OCI-LY7 (cell line): ENCODE data around the gene CIT. TPM values are rescaled to one million over a fixed set of nuclear protein-coding genes. Genes with fewer than 3 reads are reported as not detected.

Experiments
- BruUV-seq: library from RNA; stranded (reverse); fragments of 400-500 nt; replicated peaks from 2 replicates; lab custom pipeline; 2021; lab: Mats Ljungman, UMichigan
- CTCF ChIA-PET: fragments of 300-600 bp; sonication (Branson Sonifier 250); formaldehyde crosslinking; loops from one replicate; lab custom pipeline; 2022; ENCODE audit warnings: antibody characterized with exemption; ENCODE audit not compliant: unreplicated experiment; lab: Charles Lee
- POLR2A ChIA-PET: fragments of 300-600 bp; sonication (Branson Sonifier 250); formaldehyde crosslinking; loops from one replicate; lab custom pipeline; 2022; ENCODE audit warnings: antibody characterized with exemption; lab: Charles Lee
- DNase-seq: peaks from one replicate; pipeline ENCODE4 v3.0.0-alpha.2; 2015; ENCODE audit warnings: low spot score
- H2AFZ ChIP-seq: fragments of 200-600 bp; sonication (generic), shearing (Covaris generic); 2 replicates; pipeline ENCODE4 v1.6.1; 2014; ENCODE audit warnings: mild to moderate bottlenecking, antibody characterized with exemption, low read length, moderate library complexity
- H3K27ac ChIP-seq: fragments of 200-600 bp; sonication (generic); 2 replicates; pipeline ENCODE4 v1.5.1; 2014; ENCODE audit warnings: mixed run types, low read depth, mild to moderate bottlenecking, moderate library complexity, low read length, inconsistent platforms; ENCODE audit not compliant: poor library complexity, severe bottlenecking
- H3K36me3 ChIP-seq: fragments of 200-600 bp; sonication (generic); 2 replicates; pipeline ENCODE4 v1.6.1; 2014; ENCODE audit warnings: mild to moderate bottlenecking, antibody characterized with exemption, low read length, moderate library complexity, mixed read lengths; ENCODE audit not compliant: insufficient read depth
- H3K4me1 ChIP-seq: fragments of 200-600 bp; sonication (generic); 2 replicates; pipeline ENCODE4 v1.5.1; 2014; ENCODE audit warnings: mild to moderate bottlenecking, low read length; ENCODE audit not compliant: insufficient read depth, poor library complexity, severe bottlenecking
- H3K4me2 ChIP-seq: fragments of 200-600 bp; sonication (generic); 2 replicates; pipeline ENCODE4 v1.6.1; 2014; ENCODE audit warnings: mild to moderate bottlenecking, low read length
- H3K4me3 ChIP-seq: fragments of 200-600 bp; sonication (generic); 2 replicates; pipeline ENCODE4 v1.5.1; 2014; ENCODE audit warnings: mild to moderate bottlenecking, low read depth, low read length; ENCODE audit not compliant: poor library complexity, severe bottlenecking
- H3K79me2 ChIP-seq: fragments of 200-600 bp; sonication (generic); 2 replicates; pipeline ENCODE4 v1.6.1; 2016; ENCODE audit warnings: low read depth, mild to moderate bottlenecking, low read length, moderate library complexity, mixed read lengths; ENCODE audit not compliant: insufficient read depth
- H3K9me2 ChIP-seq: fragments of 200-600 bp; sonication (generic); 2 replicates; pipeline ENCODE4 v1.6.1; 2016; ENCODE audit warnings: mild to moderate bottlenecking, low read length, mixed read lengths; ENCODE audit not compliant: insufficient read depth
- H3K9me3 ChIP-seq: fragments of 200-600 bp; sonication (generic); 2 replicates; pipeline ENCODE4 v1.6.1; 2014; ENCODE audit warnings: mild to moderate bottlenecking, mixed run types, low read length, mixed read lengths
- H4K20me1 ChIP-seq: fragments of 200-600 bp; sonication (generic); 2 replicates; pipeline ENCODE4 v1.6.1; 2014; ENCODE audit warnings: mild to moderate bottlenecking, antibody characterized with exemption, low read length, moderate library complexity, mixed read lengths; ENCODE audit not compliant: insufficient read depth
- EZH2phosphoT487 ChIP-seq: fragments of 200-600 bp; sonication (generic); IDR thresholded peaks from 2 replicates; pipeline ENCODE4 v1.6.1; 2018; ENCODE audit warnings: low read depth, borderline replicate concordance, mild to moderate bottlenecking, mixed run types, antibody characterized with exemption, low read length, moderate library complexity, mixed read lengths
- intact Hi-C: fragments of 100-400 bp; cut with micrococcal nuclease; formaldehyde crosslinking; loops from one replicate; pipeline ENCODE4 v1.10.0; 2022; ENCODE audit not compliant: unreplicated experiment
- total RNA-seq, 2 experiments: library from RNA; depleted of rRNA in 1 of 2; stranded (reverse); fragments of >200 nt in 1 of 2; shearing (Covaris generic) in 1 of 2; gene quantifications; 2 replicates each; pipeline ENCODE4 v1.2.3, GENCODE V29; 2014 to 2022
- TF ChIP-seq, protein P1 (sequence below): fragments of 200-600 bp; sonication (generic); conservative IDR thresholded peaks from 2 replicates; pipeline ENCODE4 v1.5.1; 2014; ENCODE audit warnings: mild to moderate bottlenecking, antibody characterized with exemption, low read length, moderate library complexity, mixed read lengths

The CIT gene
- total RNA-seq, 2 experiments from 2014 or later = 33.4 to 90.1 TPM

DNA sequence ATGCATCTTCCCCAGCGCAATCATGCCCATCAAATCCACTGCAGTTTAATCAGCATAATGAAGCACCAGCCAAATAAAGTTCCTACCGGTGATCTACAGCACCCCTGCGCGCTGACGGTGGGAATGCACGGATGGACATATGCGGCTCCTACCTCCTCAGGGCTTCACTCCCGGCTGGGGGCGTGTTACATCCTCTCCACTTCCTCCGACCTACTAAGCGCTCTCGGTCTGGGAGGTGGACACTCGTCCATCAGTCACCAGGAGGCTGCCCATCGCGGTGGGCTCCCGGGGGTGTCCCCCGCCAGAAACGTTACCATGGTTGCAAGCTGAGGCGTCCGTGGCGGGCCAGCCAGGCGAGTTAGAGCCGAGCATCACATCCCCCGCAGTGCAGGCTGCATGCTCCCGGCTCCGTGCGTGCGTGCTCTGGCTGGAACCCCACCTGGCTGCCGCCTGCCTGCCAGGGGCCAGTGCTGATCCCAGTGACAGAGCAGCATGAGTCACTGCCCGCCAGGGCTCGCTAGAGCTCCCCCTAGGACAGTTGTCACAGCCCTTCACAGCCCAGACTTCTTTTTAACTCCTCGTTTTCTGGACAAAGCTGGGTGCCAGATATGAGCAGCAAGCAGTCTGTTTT, 73.0 kb downstream of the CIT start:
- POLR2A ChIA-PET = no interaction called here
- Histone ChIP-seq H3K36me3 (peaks cover 78% of the 10 kb centered on the region), H3K9me2 (no peaks in the 10 kb centered on the region), H3K4me1 (no peaks in the 10 kb centered on the region), H3K4me3 (no peak overlapping the region), H4K20me1 (no peaks in the 10 kb centered on the region), H2AFZ (no peak overlapping the region), H3K9me3 (peaks cover 10% of the 10 kb centered on the region; the same call in 1 of the 2 replicates), H3K4me2 (no peak overlapping the region), H3K27ac (no peak overlapping the region), H3K79me2 (no peaks in the 10 kb centered on the region)
- CTCF ChIA-PET = no interaction called here
- DNase-seq = no peak
- BruUV-seq = no TSS peak
- intact Hi-C loops = no loop called here
- TF ChIP-seq, protein P1, sequence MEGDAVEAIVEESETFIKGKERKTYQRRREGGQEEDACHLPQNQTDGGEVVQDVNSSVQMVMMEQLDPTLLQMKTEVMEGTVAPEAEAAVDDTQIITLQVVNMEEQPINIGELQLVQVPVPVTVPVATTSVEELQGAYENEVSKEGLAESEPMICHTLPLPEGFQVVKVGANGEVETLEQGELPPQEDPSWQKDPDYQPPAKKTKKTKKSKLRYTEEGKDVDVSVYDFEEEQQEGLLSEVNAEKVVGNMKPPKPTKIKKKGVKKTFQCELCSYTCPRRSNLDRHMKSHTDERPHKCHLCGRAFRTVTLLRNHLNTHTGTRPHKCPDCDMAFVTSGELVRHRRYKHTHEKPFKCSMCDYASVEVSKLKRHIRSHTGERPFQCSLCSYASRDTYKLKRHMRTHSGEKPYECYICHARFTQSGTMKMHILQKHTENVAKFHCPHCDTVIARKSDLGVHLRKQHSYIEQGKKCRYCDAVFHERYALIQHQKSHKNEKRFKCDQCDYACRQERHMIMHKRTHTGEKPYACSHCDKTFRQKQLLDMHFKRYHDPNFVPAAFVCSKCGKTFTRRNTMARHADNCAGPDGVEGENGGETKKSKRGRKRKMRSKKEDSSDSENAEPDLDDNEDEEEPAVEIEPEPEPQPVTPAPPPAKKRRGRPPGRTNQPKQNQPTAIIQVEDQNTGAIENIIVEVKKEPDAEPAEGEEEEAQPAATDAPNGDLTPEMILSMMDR = 0 out of 2 replicates have a peak, but pooled peaks have one; percentile 13
- no peak for TF ChIP-seq EZH2phosphoT487

DNA sequence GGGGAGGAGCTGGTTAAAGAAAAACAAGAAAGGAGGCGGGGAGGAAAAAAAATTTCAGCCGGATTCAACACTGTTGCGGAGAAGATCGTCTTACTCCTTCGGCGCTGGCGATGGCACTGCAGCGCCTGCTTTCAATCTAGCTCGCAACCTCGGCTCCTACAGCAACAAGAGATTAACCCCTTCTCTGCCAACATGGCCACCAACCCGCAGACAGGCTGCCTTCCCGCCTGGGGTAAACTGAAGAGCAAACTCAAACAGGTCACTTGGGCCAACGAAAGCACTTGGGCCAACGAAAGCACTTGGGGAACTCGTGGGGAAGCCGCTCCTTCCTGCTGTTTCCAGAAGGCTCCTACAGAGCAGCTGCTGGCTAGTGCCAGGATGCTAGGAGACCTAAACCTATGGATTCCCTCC, 73.7 kb downstream of the CIT start:
- H3K27ac ChIP-seq = no peak overlapping the region
- H3K9me3 ChIP-seq = peaks cover 10% of the 10 kb centered on the region; the same call in 1 of the 2 replicates
- CTCF ChIA-PET = no interaction called here
- no peak overlapping the region for H3K4me3 ChIP-seq
- H4K20me1 ChIP-seq = no peaks in the 10 kb centered on the region
- H2AFZ ChIP-seq = no peak overlapping the region
- no peaks in the 10 kb centered on the region for H3K79me2 ChIP-seq
- H3K9me2 ChIP-seq = no peaks in the 10 kb centered on the region
- no peak for DNase-seq
- no TSS peak for BruUV-seq
- POLR2A ChIA-PET = no interaction called here
- H3K4me2 ChIP-seq = no peak overlapping the region
- H3K4me1 ChIP-seq = no peaks in the 10 kb centered on the region
- H3K36me3 ChIP-seq = peaks cover 78% of the 10 kb centered on the region
- intact Hi-C loops = no loop called here
- TF ChIP-seq EZH2phosphoT487 = no peak
- TF ChIP-seq, protein P1 = no peak

DNA sequence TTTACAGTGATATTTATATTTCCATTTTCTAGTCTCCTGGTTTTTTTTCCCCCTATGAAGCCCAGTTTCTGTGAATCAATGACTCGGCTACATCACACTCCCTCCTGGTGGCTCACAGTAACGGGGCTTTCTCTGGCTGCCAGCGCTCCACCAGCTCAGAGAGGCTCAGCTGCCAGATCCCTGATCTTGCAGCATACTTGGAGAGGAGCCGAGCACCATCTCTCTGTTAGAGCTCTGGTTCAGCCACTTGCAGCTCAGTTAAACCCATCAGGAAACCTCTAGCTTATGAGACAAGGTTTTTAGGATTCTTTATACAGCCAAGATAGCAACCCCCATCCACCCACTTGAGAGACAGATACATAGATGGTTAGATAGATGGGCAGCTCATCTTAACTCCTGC, 74.6 kb downstream of the CIT start:
- intact Hi-C loops = no loop called here
- BruUV-seq = no TSS peak
- Histone ChIP-seq H3K4me2 (no peak overlapping the region), H3K4me3 (no peak overlapping the region), H3K9me3 (peaks cover 9% of the 10 kb centered on the region; the same call in 1 of the 2 replicates), H3K4me1 (no peaks in the 10 kb centered on the region), H4K20me1 (no peaks in the 10 kb centered on the region), H3K79me2 (no peaks in the 10 kb centered on the region), H3K9me2 (no peaks in the 10 kb centered on the region), H3K36me3 (peaks cover 79% of the 10 kb centered on the region), H3K27ac (no peak overlapping the region), H2AFZ (no peak overlapping the region)
- TF ChIP-seq, protein P1 = no peak
- TF ChIP-seq EZH2phosphoT487 = no peak
- CTCF ChIA-PET = no interaction called here
- POLR2A ChIA-PET = no interaction called here
- DNase-seq = no peak
